Activated T-cell treated with anti-CD3 and anti-CD28 coated beads for 24 hours (primary cell): ENCODE measurements around the gene POLE.

Experiments
- DNase-seq: peaks from one replicate; pipeline ENCODE4 v3.0.0-alpha.2; 2020; ENCODE audit warnings: low read depth

POLE gene

GRCh38 chr12:132631666-132632065, 55.5 kb downstream of the POLE start:
- no peak for DNase-seq

DNA sequence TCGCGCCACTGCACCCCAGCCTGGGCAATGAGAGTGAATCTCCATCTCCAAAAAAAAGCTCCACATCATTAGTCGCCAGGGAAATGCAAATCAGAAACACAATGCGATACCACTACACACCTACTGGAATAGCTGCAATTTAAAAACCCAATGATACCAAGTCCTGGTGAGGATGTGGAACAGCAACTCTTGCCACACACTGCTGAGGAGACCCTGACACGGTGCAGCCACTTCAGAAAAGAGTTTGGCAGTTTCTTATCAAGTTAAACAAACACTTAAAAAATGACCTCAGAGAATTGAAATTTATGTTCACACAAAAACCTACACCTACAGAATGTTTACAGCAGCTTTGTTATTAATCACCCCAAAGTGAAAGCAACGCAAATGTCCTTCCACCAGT, 56.5 kb downstream of the POLE start:
- DNase-seq, result no peak

- DNase-seq, result no peak
These were observed 57.8 kb downstream of the POLE start for GRCh38 chr12:132629330-132629729.

- DNase-seq, result no peak
These were observed 61.3 kb downstream of the POLE start for GRCh38 chr12:132625731-132626430.

- no peak for DNase-seq
These were observed 62.1 kb downstream of the POLE start for GRCh38 chr12:132624910-132625630.

DNA sequence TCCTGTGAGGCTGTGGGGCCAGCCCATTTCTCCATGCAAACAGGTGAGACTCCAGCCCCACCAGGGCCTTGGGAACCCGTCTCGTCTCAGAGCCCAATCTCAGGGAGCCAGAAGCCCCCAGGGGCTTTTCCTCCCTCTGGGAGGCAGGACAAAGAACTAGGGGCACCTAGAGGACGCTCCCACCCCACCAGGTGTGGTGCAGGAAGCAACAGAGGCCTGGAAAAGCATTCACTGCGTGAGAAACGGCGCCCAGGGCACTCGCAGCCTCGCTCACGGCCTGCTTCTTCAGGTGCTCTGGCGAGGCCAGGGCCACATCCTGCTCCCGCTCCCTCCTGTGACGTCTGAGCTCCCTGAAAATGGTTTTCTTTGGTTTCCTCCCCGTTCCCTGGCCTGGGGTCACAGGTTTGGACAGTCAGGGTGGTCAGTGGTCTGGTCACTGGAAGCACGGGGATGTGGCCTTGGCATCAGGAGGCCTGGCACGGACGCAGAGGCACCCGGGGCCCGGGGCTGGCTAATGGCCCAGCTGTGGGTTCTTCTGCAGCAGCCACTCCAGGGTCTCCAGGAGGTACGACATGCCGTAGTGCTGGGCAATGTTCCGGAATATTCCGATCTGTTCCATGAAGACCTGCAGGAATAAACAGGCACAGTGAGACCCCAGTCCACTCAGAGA, 62.8 kb downstream of the POLE start:
- DNase-seq, result no peak

DNA sequence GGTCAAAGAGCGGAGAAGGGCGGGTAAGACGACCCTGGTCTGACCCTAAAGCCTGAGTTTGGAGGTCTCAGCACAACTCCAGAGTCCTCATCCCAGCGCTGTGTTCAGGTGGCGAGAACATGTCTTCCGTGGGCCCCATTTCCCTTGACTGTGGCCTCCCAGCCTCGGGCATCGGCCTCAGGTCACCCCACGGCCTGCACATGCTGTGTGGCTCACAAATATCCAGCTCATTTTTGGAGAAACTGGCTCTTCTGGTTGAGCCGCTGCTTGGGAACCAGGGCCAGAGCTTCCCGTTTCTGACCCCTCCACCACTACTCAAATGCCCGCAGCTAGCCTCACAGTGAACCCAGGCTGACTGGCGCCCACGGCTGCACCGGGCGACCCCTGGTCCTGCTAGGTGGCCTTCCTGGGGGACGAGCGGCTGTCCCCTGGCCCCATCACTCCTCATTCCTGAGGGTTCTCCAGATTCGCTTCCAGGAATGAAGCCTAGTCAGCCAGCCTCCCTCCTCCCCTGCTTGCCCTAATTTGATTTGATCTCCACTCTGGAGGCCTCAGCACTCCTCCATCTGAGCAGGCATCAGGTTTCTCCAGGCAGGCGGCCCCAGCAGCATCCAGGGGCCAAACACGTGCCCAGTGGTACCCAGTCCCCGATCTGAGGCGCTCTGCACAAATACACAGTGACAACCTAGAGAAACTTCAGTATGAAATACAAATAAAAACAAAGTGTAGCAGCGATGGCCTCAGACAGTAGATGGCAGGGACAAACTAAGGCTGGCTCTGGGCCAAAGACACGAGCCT, 63.9 kb downstream of the POLE start:
- DNase-seq, result no peak

GRCh38 chr12:132622437-132623071, 64.6 kb downstream of the POLE start:
- DNase-seq, result no peak

DNA sequence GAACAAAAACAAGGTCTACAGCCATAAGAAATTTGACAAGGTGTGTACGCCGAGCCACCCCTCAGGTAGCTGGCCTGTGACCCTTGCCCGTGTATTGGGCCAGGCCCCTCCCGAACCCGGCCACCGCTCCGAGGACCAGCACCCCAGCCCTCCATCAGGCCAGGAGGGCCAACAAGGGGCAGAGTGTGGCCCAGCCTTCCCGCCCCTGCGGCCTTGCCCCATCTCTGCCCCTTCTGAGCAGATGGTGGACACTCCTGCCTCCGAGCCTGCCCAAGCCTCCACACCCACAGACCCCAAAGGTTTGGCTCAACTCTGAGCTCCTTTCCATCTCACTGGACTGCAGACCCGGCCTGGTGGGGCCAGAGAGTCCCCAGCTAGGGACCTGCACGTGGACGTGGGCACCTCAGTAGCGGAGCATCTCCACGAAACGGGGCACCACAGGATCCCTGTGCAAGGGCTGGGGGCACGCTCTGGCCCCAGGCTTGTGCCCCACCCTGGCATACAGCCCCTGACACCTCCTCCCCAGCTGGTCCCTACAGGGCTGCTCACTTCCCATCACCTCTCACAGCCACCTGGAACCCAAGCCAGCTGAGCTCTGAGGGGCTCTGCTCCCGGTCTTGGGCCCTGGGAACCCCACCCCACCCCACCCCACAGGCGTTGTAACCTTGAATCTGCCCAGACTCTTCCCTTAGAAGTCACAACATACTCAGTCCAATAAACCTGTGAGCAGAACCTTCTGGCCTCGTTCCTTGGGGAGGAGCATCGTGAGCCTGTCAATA, 65.3 kb downstream of the POLE start:
- DNase-seq, result no peak

DNA sequence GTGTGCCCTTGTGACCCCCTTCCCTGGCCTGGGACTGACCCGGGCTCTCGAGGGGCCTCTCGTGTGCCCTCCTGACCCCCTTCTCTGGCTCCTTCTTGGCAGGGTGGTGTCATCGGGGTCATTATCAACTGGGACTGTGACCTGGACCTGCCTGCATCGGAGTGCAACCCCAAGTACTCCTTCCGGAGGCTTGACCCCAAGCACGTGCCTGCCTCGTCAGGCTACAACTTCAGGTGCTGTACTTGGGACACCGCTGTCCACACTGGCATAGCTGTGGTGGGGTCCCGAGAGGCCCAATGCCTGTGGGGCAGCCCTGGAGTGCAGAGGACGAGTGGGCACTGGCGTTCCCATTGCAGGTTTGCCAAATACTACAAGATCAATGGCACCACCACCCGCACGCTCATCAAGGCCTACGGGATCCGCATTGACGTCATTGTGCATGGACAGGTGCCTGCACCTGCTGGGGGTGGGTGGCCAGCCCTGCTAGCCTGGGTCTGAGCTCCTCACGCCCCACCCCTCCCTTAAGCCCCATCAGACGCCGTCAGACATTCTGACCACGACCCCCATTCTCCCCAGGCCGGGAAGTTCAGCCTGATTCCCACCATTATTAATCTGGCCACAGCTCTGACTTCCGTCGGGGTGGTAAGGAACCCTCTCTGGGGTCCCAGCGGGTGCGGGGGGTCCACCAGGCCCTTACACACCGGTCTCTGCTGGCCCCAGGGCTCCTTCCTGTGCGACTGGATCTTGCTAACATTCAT, 66.1 kb downstream of the POLE start:
- DNase-seq, result no peak

DNA sequence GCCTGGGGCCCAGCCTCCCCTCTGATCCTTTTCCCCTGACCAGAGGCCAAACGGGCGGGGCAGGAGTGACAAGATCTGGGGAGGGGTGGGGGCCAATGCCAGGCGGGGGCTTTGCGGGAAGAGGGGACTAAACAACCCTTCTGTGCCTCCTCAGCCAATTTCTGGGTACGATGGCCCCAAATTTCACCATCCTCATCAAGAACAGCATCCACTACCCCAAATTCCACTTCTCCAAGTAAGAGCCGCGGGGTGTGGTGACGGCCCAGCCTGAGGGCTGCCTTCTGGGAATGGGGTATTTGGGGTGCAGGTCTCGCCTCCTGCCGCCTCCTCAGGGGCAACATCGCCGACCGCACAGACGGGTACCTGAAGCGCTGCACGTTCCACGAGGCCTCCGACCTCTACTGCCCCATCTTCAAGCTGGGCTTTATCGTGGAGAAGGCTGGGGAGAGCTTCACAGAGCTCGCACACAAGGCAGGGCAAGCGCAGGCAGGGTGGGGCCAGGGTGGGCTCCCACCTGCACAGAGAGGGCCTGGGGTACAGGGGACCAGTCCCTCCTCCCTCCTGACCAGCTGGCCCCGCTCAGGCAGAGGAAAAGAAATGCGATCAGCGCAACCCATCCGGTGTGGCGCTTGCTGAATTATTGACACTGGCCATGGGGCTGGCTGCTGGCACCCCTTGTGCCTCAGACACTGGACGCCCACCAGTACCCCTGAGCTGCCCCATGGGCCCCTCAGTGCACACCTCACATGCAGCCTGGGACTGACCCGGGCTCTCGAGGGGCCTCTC, 66.8 kb downstream of the POLE start:
- DNase-seq, result no peak

- DNase-seq, result no peak
These were observed 67.6 kb downstream of the POLE start for GRCh38 chr12:132619386-132620112.

- no peak for DNase-seq
These were observed 68.1 kb downstream of the POLE start for GRCh38 chr12:132619071-132619385.

GRCh38 chr12:132618683-132619043, 68.5 kb downstream of the POLE start, which contains the start of gene P2RX2:
P2RX2 (plus strand) TSS chr12:132618776; CDS start chr12:132618817, 41 bp downstream.
- no peak for DNase-seq

DNA sequence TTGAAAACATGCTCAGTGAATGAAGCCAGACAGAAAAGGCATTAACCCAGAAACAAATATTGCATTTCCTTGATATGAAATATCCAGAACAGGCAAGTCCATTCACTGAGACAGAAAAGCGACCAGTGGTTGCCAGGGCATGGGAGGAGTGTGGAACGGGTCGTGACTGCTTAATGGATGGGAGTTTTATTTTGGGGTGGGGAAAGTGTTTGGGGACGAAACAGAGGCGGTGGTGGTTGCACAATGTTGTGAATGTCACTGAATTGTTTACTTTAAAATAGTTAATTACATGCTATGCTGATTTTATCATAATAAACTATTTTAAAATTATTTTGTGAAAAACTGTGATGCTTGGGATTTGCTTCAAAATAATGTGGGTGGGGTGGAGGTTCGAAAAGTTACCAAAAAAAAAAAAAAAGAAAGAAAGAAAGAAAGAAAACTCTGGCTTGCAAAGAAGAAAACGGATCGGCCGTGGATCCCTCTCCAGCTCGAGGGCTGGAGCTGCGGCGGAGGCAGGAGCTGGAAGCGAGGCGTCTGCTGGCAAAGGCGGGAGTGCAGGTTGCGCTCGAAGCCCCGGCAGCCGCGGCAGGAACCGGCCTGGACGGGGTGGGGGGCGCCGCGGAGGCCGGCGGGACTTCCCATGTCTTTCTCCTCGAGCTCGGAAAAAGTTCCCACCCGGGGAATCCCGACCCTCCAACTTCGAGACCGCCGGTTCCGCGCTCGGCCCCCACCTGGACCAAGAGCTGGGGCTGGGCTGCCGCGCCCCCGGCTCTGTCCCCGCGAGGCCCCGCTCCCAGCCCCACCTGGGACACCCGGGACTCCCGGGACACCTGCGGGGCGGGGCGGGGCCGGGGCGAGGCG, 69.1 kb downstream of the POLE start:
- no peak for DNase-seq

DNA sequence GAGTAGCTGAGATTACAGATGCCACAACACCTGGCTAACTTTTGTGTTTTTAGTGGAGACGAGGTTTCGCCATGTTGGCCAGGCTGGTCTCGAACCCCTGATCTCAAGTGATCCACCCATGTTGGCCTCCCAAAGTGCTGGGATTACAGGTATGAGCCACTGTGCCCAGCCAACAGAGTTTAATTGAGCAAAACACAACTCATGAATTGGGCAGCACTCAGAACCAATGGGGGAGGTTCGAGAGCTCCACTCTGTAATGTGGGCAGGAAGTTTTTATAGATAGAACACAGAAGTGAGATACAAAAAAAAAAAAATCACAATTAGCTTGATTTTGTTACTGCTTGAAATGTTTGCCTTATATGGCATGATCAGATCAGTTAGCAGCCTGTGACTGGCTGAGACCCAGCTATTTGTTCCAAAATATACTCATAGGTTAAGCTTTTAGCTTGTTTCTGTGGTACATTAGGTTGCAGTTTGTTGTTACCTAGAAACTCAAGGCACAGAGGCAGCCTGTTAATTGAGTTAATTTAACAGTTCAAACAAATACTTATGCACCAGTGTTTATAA, 69.9 kb downstream of the POLE start:
- DNase-seq, result no peak

DNA sequence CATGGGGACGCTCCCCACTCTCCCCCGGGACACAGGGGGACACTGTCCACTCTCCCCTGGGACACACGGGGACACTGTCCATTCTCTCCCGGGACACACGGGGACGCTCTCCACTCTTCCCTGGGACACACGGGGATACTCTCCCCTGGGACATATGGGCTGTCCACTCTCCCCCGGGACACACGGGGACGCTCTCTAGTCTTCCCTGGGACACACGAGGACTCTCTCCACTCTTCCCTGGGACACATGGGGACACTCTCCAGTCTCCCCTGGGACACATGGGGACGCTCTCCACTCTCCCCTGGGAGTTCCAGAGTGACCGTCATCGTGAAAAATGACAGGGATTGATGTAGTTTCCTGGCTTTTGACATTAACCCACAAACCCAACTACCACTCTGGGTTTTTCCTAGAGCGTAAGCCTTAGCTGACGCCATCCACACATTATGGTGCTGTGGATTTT, 71.5 kb downstream of the POLE start:
- DNase-seq, result no peak
